Measurements from ENCODE around the gene C3orf20.

GRCh38 chr3:14633417-14633816 lies 41.5 kb upstream of the C3orf20 start:
- no peak for TF ChIP-seq POLR2A (IDR thresholded peaks at IDR 0.05; ENCODE audit: low read length)
- no peak for TF ChIP-seq GATA1 (IDR thresholded peaks at IDR 0.05; ENCODE audit: low read depth, low read length)

All from erythroblast (primary cell).